Frontal cortex (tissue), 4 donors: ENCODE measurements around the gene KRT85. TPM values are rescaled to one million over a fixed set of nuclear protein-coding genes. Genes with fewer than 3 reads are reported as not detected.

ENCODE experiments used
- DNase-seq, 2 donors: peaks; one replicate each; pipeline ENCODE4 v3.0.0; 2012; ENCODE audit warnings: low spot score in 2 of 2
- FAIRE-seq: peaks from 2 replicates; lab custom pipeline; 2012; peaks lifted over from hg19 to GRCh38; lab: Jason Lieb, UNC
- total RNA-seq: library from RNA; depleted of rRNA; stranded (reverse); fragments of >200 nt; gene quantifications from one replicate; pipeline ENCODE4 v1.2.3, GENCODE V29; 2014
- donor health status: control.
- donor health status: control.
- donor health status: control.

KRT85 gene
- total RNA-seq, 1 donor from 2014 or later = not detected

GRCh38 chr12:52313926-52314325 is 53.4 kb downstream of the KRT85 start:
- FAIRE-seq (no peak), DNase-seq (no peak)

- DNase-seq (no peak), FAIRE-seq (no peak)
These were observed 53.8 kb downstream of the KRT85 start for GRCh38 chr12:52313461-52313860.

DNA sequence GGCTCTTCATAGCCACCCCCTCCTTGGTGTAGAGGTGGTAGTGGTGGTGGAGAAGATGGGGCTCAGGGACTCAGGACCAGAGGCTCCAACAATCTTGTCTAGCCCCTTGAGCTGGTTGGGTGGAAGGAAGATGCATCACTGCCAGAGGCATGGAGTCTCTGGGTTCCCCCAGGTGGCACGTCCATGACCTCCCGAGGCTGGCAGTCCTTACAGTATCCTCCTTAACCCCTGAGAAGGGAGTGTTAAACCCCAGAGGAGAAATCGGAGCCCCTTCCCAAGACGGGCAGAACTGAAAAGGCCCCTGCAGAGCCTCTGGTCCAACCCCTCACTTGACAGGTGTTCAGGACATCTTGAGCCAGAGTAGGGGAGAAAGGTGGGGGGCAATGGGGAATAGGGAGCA is 55.2 kb downstream of the KRT85 start:
- FAIRE-seq (no peak), DNase-seq (no peak)

DNA sequence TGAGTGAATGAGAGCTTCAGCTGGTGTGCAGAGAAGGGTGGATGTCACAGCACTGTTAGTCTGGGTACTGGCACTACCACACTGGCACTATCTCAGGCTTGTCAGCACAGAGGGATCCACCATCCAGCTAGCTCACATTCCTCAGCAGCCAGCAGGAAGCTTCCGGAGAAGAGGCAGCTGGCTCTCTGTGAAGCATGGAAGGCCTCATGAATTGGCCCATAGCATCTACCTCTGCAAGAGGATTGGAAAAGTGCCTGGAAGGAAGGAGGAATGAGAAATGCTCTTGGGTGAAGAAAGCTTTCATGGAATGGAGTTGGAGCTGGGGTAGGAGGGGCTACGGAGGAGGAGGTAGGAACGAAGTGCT is 56.0 kb downstream of the KRT85 start:
- FAIRE-seq (no peak), DNase-seq (no peak)

GRCh38 chr12:52310622-52311284 is 56.5 kb downstream of the KRT85 start:
- FAIRE-seq (no peak), DNase-seq (no peak)

Other genes with a start within 250 kb of the KRT85 start
- not detected for gene KRT80, start 175.5 kb downstream of the KRT85 start, total RNA-seq
- gene KRT7, start 134.2 kb downstream of the KRT85 start, total RNA-seq = not detected
- under 0.01 TPM for gene KRT86, start 92.8 kb downstream of the KRT85 start, total RNA-seq
- gene KRT81, start 75.9 kb downstream of the KRT85 start, total RNA-seq = not detected
- gene KRT83, start 46.1 kb downstream of the KRT85 start, total RNA-seq = not detected
- not detected for gene KRT84, start 18.2 kb upstream of the KRT85 start, total RNA-seq
- gene KRT82, start 38.9 kb upstream of the KRT85 start, total RNA-seq = not detected
- not detected for gene KRT75, start 66.9 kb upstream of the KRT85 start, total RNA-seq
- gene KRT6B, start 84.7 kb upstream of the KRT85 start, total RNA-seq = not detected
- not detected for gene KRT6C, start 106.3 kb upstream of the KRT85 start, total RNA-seq
- not detected for gene KRT6A, start 125.8 kb upstream of the KRT85 start, total RNA-seq
- gene KRT5, start 152.9 kb upstream of the KRT85 start, total RNA-seq = not detected
- not detected for gene KRT71, start 185.7 kb upstream of the KRT85 start, total RNA-seq
- gene KRT74, start 206.4 kb upstream of the KRT85 start, total RNA-seq = not detected
- gene KRT72, start 234.0 kb upstream of the KRT85 start, total RNA-seq = not detected